ENCODE data around the gene GFI1B. TPM values are rescaled to one million over a fixed set of nuclear protein-coding genes. Genes with fewer than 3 reads are reported as not detected.

Gene GFI1B
- total and polyA plus RNA-seq, 5 experiments from 2014 or later, result 0.16 to 0.39 TPM; not detected in 3

DNA sequence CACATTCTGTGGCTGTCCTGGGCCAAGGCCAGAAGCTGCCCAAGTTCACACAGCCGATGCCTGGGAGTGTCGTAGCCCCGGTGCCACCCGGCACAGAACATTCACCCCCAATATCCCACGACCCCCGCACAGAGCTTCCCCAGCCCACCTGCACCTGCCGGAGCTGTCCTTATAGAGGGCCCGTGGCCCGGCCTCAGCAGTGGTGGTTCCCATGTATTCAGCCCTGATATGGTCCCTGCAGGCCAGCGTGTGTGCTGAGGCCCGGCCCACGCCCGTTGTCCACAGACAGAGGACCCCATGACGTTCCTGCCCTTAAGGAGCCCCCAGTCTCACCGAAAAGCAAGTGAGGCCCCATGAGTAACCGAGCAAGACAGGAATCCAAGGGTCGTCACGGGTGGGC lies 5.3 kb upstream of the GFI1B start:
- peaks cover 6 to 54% (median 21%) of the 10 kb centered on the region in 5 donors for H3K27me3 Mint-ChIP-seq
- peak overlapping the region in 1 of 10 donors; percentile 75 for H3K27ac Mint-ChIP-seq
- DNase-seq (no peak), ATAC-seq (no peak)
- peaks cover under 1 to 6% (median 4%) of the 10 kb centered on the region in 4 donors for H3K4me1 Mint-ChIP-seq
- no peak overlapping the region for H3K4me3 Mint-ChIP-seq
- POLR2A ChIA-PET, result interaction anchor here (0.6 to 1.2 kb wide), 3 partner anchors 28 to 64 kb away, joined by 3 to 4 read pairs (median 3); no protein-coding TSS in a partner anchor
- no peaks in the 10 kb centered on the region for H3K9me3 Mint-ChIP-seq
- no peaks in the 10 kb centered on the region for H3K36me3 Mint-ChIP-seq

DNA sequence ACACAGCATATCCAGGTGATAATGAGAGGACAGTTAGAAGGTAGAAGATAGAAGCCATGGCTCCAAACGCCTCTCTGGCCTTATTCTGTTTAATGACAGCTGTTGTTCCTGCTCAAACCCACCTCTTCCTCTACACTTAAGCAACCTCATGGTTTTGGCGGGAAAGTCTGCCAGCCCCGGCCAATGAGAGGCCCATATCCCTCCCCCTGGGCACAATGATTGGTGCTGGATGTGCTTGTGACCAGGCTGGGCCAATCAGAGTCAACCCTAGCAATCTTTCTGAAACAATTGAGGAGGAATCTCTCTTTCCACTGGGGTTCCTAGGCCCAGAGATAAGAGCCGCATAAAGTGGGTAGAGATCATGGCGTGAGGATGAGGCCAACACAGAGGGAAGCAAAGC lies 4.8 kb upstream of the GFI1B start:
- H3K36me3 Mint-ChIP-seq, result no peaks in the 10 kb centered on the region
- POLR2A ChIA-PET, result interaction anchor here (1.1 kb wide), 1 partner anchor 28 kb away, joined by 4 read pairs; no protein-coding TSS in a partner anchor
- peaks cover 6 to 11% (median 7%) of the 10 kb centered on the region in 4 donors for H3K4me1 Mint-ChIP-seq
- peaks cover 10 to 59% (median 26%) of the 10 kb centered on the region in 5 donors for H3K27me3 Mint-ChIP-seq
- no peak overlapping the region for H3K4me3 Mint-ChIP-seq
- H3K27ac Mint-ChIP-seq, result no peak overlapping the region
- ATAC-seq (peak in 1 of 2 donors; percentile 44), DNase-seq (peak in 1 of 10 donors; percentile 8)
- no peaks in the 10 kb centered on the region for H3K9me3 Mint-ChIP-seq

DNA sequence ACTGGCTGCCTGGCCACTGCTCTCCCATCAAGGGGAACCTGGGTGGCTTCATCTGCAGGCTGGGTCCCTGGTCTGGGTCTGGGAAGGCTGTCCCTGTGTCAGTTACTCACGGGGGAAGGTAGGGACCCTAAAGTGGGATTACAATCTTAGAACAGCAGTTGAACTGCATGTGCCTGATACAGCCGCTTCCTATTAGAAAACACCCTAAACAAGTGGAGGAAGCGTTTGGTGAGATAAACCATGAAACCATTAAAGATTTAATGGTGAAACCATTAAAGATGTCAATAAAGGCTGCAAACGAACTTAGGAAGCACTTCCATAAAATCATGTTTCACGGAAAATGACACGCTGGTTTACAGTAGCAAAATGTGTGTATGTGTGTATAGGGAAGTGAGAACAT lies 2.5 kb upstream of the GFI1B start:
- POLR2A ChIA-PET, result interaction anchor here (0.5 kb wide), 1 partner anchor 147 kb away, joined by 3 read pairs; no protein-coding TSS in a partner anchor
- Mint-ChIP-seq H3K4me3 (no peak overlapping the region), H3K9me3 (no peaks in the 10 kb centered on the region), H3K27ac (no peak overlapping the region), H3K4me1 (peaks cover 8 to 20% (median 9%) of the 10 kb centered on the region in 4 donors), H3K36me3 (no peaks in the 10 kb centered on the region), H3K27me3 (peaks cover 22 to 73% (median 39%) of the 10 kb centered on the region in 5 donors)
- DNase-seq (no peak), ATAC-seq (no peak)

DNA sequence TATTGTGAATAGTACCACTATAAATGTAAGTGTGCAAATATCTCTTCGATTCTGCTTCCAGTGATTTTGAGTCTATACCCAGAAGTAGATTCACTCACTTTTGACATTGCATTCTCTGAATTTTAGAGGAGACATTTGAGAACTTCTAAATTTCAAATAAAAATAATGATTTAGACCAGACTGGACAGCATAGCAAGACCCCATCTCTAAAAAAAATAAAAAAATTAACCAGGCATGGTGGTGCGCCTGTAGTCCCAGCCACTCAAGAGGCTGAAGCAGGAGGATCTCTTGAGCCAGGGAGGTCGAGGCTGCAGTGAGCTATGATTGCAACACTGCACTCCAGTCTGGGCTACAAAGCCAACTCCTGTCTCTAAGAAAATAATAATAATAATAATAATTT lies 1.9 kb upstream of the GFI1B start:
- Mint-ChIP-seq H3K4me1 (peaks cover 8 to 20% (median 9%) of the 10 kb centered on the region in 4 donors), H3K27me3 (peaks cover 25 to 79% (median 45%) of the 10 kb centered on the region in 5 donors), H3K36me3 (no peaks in the 10 kb centered on the region), H3K27ac (no peak overlapping the region), H3K4me3 (no peak overlapping the region), H3K9me3 (no peaks in the 10 kb centered on the region)
- DNase-seq (no peak), ATAC-seq (no peak)
- POLR2A ChIA-PET, result no interaction called here

DNA sequence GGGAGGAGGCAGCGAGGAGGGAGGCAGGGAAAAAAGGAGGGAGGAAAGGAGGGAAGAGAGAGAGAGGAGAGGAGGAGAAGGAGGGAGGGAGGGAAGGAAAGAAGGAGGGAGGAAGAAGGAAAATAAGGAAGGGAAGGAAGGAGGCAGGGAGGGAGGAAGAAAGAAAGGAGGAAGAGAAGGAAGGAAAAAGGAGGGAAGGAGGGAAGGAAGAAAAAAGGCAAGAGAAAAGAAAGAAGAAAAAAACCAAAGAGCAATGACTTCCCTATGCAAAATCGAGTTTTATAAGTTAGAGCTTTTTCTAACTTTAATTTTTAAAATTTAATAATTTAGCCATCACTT lies 413 bp upstream of the GFI1B start:
- no peak for DNase-seq
- Mint-ChIP-seq H3K4me3 (peak overlapping the region in 2 of 10 donors; percentile 4 to 12), H3K27me3 (peaks cover 25 to 86% (median 48%) of the 10 kb centered on the region in 5 donors), H3K9me3 (no peaks in the 10 kb centered on the region), H3K27ac (no peak overlapping the region), H3K36me3 (no peaks in the 10 kb centered on the region), H3K4me1 (peaks cover 6 to 23% (median 9%) of the 10 kb centered on the region in 4 donors)
- no peak for ATAC-seq
- POLR2A ChIA-PET, result no interaction called here

DNA sequence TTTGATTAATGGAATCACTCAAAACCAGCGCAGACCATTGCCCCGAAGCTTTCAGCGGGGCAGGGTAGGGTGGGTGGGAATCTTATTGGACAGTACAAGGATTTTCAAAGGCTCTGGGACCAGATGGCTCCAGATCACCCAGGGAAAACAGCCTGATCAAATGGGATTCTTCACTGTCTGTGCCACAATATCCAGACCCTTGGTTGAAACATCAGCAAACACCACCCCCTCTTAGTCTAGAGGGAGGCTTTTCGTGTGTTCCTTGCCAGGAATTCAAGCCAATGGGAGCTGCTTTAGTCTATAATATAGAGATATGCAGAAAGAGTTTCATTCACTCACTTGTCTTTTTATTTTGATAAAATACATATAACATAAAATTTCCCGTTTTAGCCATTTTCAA lies 1.7 kb downstream of the GFI1B start:
- no peaks in the 10 kb centered on the region for H3K9me3 Mint-ChIP-seq
- H3K4me1 Mint-ChIP-seq, result peaks cover 4 to 23% (median 9%) of the 10 kb centered on the region in 4 donors
- H3K4me3 Mint-ChIP-seq, result no peak overlapping the region
- ATAC-seq (no peak), DNase-seq (no peak)
- H3K27me3 Mint-ChIP-seq, result peaks cover 22 to 70% (median 39%) of the 10 kb centered on the region in 5 donors
- no peak overlapping the region for H3K27ac Mint-ChIP-seq
- POLR2A ChIA-PET, result no interaction called here
- H3K36me3 Mint-ChIP-seq, result no peaks in the 10 kb centered on the region

DNA sequence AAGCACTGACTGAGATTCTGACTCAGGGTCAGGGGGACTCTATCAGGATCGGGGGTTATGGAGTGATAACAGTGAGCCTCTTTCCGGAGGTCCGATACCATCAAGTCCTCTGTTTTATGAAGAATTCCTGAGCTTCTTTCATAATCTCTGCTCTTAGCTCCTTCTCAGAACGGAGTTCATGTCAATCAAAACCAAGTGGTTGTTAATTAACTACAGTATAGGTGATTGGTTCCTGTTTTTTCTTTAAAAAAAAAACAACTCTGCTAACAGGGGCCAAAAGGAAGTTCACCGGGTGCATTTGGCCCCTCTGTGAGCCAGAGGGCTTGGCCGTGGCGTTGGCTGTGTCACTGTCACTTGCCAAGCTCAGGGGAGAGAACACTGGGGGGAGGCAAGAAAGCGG lies 4.0 kb downstream of the GFI1B start:
- Mint-ChIP-seq H3K27me3 (peaks cover 24 to 79% (median 46%) of the 10 kb centered on the region in 5 donors), H3K27ac (no peak overlapping the region), H3K36me3 (no peaks in the 10 kb centered on the region), H3K9me3 (no peaks in the 10 kb centered on the region), H3K4me3 (no peak overlapping the region), H3K4me1 (peaks cover 4 to 25% (median 9%) of the 10 kb centered on the region in 4 donors)
- POLR2A ChIA-PET, result no interaction called here
- ATAC-seq (no peak), DNase-seq (no peak)

DNA sequence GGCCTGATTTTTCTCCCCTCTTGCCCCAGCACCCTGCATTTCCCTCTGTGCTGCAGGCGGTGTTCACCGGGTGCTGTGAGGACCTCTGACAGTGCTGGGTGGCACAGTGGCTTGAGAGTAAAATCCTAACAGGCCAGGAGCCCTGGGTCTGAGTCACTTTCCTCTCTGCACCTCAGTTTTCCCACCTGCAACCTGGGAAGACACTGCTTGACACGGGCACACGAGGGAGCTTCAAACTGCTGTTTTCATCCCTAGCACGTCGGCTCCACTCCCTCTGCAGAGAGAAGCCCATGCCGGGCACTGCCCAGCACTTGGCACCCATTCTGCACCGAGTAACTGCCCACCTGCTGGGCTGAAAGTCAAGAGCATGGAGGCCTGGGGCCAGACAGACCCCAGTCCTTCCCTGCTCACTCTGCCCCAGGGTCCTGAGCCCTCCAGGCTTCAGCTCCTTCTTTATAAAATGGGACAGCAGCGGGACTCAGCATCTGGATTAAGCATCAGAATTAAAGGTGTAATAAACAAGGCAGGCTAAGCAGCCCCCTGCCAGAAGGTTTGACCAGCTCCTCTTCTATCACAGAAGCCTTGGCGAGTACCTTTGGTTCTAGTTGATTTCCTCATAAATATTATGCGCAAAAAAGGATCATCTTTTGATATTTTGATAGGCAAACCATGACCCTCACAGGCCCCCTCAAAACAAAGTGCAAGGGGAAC lies 5.2 kb downstream of the GFI1B start:
- no peaks in the 10 kb centered on the region for H3K36me3 Mint-ChIP-seq
- H3K9me3 Mint-ChIP-seq, result no peaks in the 10 kb centered on the region
- DNase-seq, result no peak
- POLR2A ChIA-PET, result no interaction called here
- peaks cover 1 to 16% (median 4%) of the 10 kb centered on the region in 4 donors for H3K4me1 Mint-ChIP-seq
- no peak overlapping the region for H3K27ac Mint-ChIP-seq
- peaks cover 23 to 79% (median 47%) of the 10 kb centered on the region in 5 donors for H3K27me3 Mint-ChIP-seq
- no peak for ATAC-seq
- no peak overlapping the region for H3K4me3 Mint-ChIP-seq

DNA sequence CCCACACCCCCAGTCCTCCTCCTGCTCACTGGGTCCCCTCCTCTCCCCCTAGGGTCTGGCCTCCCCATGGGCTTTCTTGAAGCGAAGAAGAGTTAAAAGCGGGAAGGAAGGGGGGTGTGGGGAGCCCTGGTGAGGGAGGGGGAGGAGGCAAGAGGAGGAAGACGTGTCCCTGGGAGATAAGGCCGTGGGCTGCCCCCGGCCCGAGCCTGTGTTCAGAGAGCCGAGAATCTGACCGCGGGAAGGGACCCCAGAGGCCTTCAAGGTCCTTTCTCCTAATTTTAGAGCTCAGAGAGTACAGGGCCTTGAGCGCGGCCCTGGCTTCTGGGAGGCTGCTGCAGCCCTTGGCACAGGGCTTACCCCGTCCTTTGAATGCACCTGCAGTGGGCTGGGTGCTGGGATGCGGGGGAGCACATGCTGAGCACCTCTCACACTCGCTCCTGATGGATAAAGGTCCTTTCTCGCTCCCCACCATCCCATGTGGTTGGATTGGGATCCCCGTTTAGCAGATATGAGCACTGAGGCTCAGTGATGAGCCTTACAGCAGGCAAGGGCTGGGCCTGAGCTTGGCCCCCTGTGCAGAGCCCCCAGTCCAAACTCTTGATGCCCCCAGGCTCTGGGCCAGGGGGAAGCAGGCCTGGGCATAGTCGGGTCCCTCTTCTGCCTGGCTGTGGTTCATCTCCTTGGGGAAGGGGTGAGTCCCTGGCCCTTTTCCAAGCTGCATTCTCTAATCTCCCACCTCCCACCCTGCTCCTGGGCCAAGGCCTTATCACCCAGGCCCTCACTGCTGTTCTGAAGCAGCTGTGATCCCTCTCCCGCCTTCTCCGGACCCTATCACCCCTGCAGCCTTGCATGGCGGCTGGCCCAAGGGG lies 5.9 kb downstream of the GFI1B start:
- ATAC-seq, result no peak
- Mint-ChIP-seq H3K4me3 (no peak overlapping the region), H3K4me1 (peaks cover 0 to 11% (median under 1%) of the 10 kb centered on the region in 4 donors), H3K27me3 (peaks cover 20 to 72% (median 49%) of the 10 kb centered on the region in 5 donors), H3K36me3 (no peaks in the 10 kb centered on the region), H3K9me3 (no peaks in the 10 kb centered on the region), H3K27ac (no peak overlapping the region)
- no peak for DNase-seq
- POLR2A ChIA-PET, result interaction anchor here (0.6 kb wide), 1 partner anchor 76 kb away, joined by 4 read pairs; no protein-coding TSS in a partner anchor

DNA sequence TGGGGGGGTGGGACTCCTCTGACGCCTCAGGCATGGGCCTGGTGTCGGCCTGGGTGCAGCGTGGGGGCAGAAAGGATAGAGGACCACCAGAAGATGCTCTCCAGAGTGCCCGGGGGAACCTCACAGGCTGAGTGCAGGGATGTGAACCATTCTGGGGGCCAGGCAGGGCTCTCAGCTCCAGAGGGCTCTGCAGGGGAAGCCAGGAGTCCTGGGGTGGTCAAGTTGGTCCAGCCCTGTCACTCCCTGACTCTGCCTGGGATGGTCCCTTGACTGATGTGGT lies 6.5 kb downstream of the GFI1B start:
- DNase-seq, result no peak
- Mint-ChIP-seq H3K9me3 (no peaks in the 10 kb centered on the region), H3K27ac (no peak overlapping the region), H3K27me3 (peaks cover 16 to 67% (median 47%) of the 10 kb centered on the region in 5 donors), H3K4me3 (no peak overlapping the region), H3K36me3 (no peaks in the 10 kb centered on the region), H3K4me1 (peaks cover 0 to 7% (median 0%) of the 10 kb centered on the region in 4 donors)
- ATAC-seq, result no peak
- POLR2A ChIA-PET, result no interaction called here

DNA sequence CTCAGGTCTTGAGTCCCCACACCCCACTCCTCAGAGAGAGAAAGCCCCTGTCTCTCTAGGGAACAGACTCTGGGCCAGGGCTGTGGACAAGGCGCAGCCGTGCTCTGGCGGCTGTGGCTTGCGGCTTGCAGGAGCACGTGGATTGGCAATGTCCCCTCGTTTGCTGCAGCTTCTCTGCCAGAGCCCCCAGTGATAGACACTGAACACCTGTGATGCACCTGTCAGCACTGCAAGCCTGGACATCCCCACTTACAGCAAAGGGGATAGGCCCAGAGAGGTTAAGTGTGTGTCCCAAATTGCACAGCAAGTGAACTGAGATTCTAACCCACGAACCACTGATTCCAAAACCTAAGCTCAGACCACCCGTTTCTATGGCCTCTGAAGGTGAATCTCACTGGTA lies 7.0 kb downstream of the GFI1B start:
- H3K27ac Mint-ChIP-seq, result no peak overlapping the region
- H3K27me3 Mint-ChIP-seq, result peaks cover 14 to 68% (median 45%) of the 10 kb centered on the region in 5 donors
- no peaks in the 10 kb centered on the region for H3K36me3 Mint-ChIP-seq
- H3K4me3 Mint-ChIP-seq, result no peak overlapping the region
- POLR2A ChIA-PET, result no interaction called here
- DNase-seq (no peak), ATAC-seq (no peak)
- H3K9me3 Mint-ChIP-seq, result no peaks in the 10 kb centered on the region
- H3K4me1 Mint-ChIP-seq, result peaks cover 0 to 7% (median 1%) of the 10 kb centered on the region in 4 donors

DNA sequence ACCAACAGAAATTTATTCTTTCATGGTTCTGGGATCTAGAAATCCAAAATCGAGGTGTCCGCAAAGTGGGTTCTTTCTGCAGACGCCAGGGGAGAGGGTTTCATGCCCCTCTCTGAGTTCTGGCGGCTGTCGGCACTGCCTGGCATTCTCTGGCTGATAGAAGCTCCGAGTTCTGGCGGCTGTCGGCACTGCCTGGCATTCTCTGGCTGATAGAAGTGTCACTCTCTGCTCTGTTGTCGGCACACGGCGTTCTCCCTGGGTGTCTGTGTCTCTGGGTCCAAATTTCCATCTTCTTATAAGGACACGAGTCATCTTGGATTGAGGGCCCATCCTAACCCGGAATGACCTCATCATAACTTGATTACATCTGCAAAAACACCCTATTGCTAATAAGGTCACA lies 7.6 kb downstream of the GFI1B start:
- Mint-ChIP-seq H3K9me3 (no peaks in the 10 kb centered on the region), H3K36me3 (no peaks in the 10 kb centered on the region), H3K27ac (no peak overlapping the region), H3K4me1 (peaks cover 0 to 7% (median 1%) of the 10 kb centered on the region in 4 donors), H3K27me3 (peaks cover 8 to 62% (median 39%) of the 10 kb centered on the region in 5 donors), H3K4me3 (no peak overlapping the region)
- POLR2A ChIA-PET, result no interaction called here
- no peak for DNase-seq
- ATAC-seq, result no peak

Data from naive thymus-derived CD8-positive, alpha-beta T cell (primary cell).